ENCODE results near the gene MATN1.

Gene MATN1

DNA sequence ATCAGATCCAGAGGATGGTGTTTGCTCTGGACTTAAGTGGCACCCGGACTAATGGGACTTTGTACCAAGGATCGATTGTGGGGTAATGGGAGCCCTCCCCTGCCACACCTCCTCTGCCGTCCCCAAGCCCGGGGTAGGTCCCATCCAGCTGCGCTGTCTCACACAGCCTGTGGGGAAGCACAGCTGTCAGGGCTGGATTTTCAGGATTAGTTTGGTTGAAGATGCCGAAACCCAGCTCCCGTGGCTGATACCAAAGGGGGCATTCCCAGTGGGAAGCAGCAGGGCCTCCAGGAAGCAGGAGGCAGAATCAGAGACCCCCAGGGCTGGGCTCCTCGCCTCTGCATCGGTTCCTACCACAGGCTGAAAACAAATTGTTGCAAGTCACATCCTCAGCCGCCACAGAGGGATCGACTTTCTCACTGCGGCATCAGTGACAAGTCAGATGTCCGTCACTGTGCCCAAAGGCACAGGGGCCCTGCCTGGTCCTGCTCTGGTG, 59.7 kb downstream of the MATN1 start:
- Histone ChIP-seq H3K79me2 (ENCODE audit: insufficient read depth, low read length) (no peaks in the 10 kb centered on the region), H3K4me3 (ENCODE audit: low read length, poor library complexity, severe bottlenecking) (no peak overlapping the region), H3K9ac (ENCODE audit: low read depth, low read length, poor library complexity, severe bottlenecking) (no peak overlapping the region), H2AFZ (ENCODE audit: low read length) (no peak overlapping the region), H3F3A (ENCODE audit: low read depth) (no peaks in the 10 kb centered on the region), H3K4me1 (ENCODE audit: insufficient read depth, low read length, poor library complexity, severe bottlenecking) (no peaks in the 10 kb centered on the region), H3K4me2 (ENCODE audit: low read depth, low read length, poor library complexity, severe bottlenecking) (no peak overlapping the region), H3K27me3 (ENCODE audit: insufficient read depth, low read length, poor library complexity, severe bottlenecking) (no peaks in the 10 kb centered on the region), H3K9me3 (ENCODE audit: insufficient read depth, low read depth, low read length) (no peaks in the 10 kb centered on the region), H3K9me2 (replicated peaks; ENCODE audit: low read depth, low read length) (no peaks in the 10 kb centered on the region), H4K20me1 (ENCODE audit: insufficient read depth, low read length, poor library complexity, severe bottlenecking) (no peaks in the 10 kb centered on the region), H3K36me3 (ENCODE audit: insufficient read depth, low read length) (no peaks in the 10 kb centered on the region)
- TF ChIP-seq EZH2phosphoT487 (IDR thresholded peaks at IDR 0.05; ENCODE audit: borderline replicate concordance): no peak
- TF ChIP-seq, protein P1, sequence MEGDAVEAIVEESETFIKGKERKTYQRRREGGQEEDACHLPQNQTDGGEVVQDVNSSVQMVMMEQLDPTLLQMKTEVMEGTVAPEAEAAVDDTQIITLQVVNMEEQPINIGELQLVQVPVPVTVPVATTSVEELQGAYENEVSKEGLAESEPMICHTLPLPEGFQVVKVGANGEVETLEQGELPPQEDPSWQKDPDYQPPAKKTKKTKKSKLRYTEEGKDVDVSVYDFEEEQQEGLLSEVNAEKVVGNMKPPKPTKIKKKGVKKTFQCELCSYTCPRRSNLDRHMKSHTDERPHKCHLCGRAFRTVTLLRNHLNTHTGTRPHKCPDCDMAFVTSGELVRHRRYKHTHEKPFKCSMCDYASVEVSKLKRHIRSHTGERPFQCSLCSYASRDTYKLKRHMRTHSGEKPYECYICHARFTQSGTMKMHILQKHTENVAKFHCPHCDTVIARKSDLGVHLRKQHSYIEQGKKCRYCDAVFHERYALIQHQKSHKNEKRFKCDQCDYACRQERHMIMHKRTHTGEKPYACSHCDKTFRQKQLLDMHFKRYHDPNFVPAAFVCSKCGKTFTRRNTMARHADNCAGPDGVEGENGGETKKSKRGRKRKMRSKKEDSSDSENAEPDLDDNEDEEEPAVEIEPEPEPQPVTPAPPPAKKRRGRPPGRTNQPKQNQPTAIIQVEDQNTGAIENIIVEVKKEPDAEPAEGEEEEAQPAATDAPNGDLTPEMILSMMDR (conservative IDR thresholded peaks at IDR 0.05; ENCODE audit: low read length): no peak

DNA sequence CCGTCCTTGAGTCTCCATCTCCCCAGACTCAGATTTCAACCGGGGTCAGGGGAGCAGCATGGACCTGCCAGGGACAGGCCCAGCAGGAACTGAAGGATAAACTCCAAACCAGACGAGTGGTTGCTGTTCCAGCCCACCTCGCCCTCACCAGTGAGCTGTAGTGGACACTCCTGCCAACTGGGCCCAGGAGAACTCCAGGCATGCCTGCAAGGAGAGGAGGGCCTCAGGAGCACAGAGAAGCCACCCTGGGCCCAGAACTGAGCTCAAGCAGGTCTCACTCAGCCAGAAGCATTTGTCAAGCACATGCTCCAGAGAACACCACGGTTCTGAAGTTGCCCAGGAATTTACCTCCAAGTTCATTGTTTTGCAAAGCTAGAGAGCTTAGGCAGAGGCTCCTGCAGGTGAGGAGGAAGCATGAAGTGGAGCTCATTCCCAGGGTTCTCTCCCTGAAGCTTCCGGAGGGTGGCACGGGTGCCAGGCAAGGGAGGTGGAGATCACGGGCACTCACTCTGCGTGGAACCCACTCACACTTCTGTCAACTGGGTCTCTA, 61.0 kb downstream of the MATN1 start:
- no peaks in the 10 kb centered on the region for H3K79me2 ChIP-seq (ENCODE audit: insufficient read depth, low read length)
- H3K9me2 ChIP-seq (replicated peaks; ENCODE audit: low read depth, low read length): no peaks in the 10 kb centered on the region
- no peaks in the 10 kb centered on the region for H3F3A ChIP-seq (ENCODE audit: low read depth)
- H3K36me3 ChIP-seq (ENCODE audit: insufficient read depth, low read length): no peaks in the 10 kb centered on the region
- H2AFZ ChIP-seq (ENCODE audit: low read length): no peak overlapping the region
- no peaks in the 10 kb centered on the region for H3K27me3 ChIP-seq (ENCODE audit: insufficient read depth, low read length, poor library complexity, severe bottlenecking)
- H3K9ac ChIP-seq (ENCODE audit: low read depth, low read length, poor library complexity, severe bottlenecking): no peak overlapping the region
- no peaks in the 10 kb centered on the region for H4K20me1 ChIP-seq (ENCODE audit: insufficient read depth, low read length, poor library complexity, severe bottlenecking)
- H3K9me3 ChIP-seq (ENCODE audit: insufficient read depth, low read depth, low read length): no peaks in the 10 kb centered on the region
- TF ChIP-seq EZH2phosphoT487 (IDR thresholded peaks at IDR 0.05; ENCODE audit: borderline replicate concordance): no peak
- TF ChIP-seq, protein P1 (conservative IDR thresholded peaks at IDR 0.05; ENCODE audit: low read length): no peak
- H3K4me3 ChIP-seq (ENCODE audit: low read length, poor library complexity, severe bottlenecking): no peak overlapping the region
- no peaks in the 10 kb centered on the region for H3K4me1 ChIP-seq (ENCODE audit: insufficient read depth, low read length, poor library complexity, severe bottlenecking)
- H3K4me2 ChIP-seq (ENCODE audit: low read depth, low read length, poor library complexity, severe bottlenecking): no peak overlapping the region

DNA sequence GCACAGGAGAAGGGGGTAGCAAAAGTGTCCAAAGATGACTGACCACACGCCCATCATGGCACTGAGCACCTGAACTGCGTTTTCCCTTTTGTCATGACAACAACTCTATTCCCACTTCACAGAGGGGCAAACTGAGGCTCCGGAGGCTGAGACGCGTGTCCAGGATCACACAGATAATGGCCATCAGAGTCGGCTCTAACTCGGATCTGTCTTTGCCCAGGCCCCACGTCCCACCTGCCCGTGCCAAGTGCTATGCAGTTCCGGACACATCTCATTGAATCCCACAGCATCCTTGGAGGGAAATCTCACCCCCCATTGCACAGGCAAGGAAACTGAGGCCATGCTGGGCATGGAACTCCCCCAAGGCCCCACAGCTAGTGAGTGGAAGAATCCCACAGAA, 62.1 kb downstream of the MATN1 start:
- H3K4me2 ChIP-seq (ENCODE audit: low read depth, low read length, poor library complexity, severe bottlenecking): no peak overlapping the region
- H3K4me1 ChIP-seq (ENCODE audit: insufficient read depth, low read length, poor library complexity, severe bottlenecking): no peaks in the 10 kb centered on the region
- no peak overlapping the region for H3K4me3 ChIP-seq (ENCODE audit: low read length, poor library complexity, severe bottlenecking)
- H3K27me3 ChIP-seq (ENCODE audit: insufficient read depth, low read length, poor library complexity, severe bottlenecking): no peaks in the 10 kb centered on the region
- H3K36me3 ChIP-seq (ENCODE audit: insufficient read depth, low read length): no peaks in the 10 kb centered on the region
- no peaks in the 10 kb centered on the region for H3K79me2 ChIP-seq (ENCODE audit: insufficient read depth, low read length)
- no peak overlapping the region for H2AFZ ChIP-seq (ENCODE audit: low read length)
- no peaks in the 10 kb centered on the region for H3K9me3 ChIP-seq (ENCODE audit: insufficient read depth, low read depth, low read length)
- no peaks in the 10 kb centered on the region for H3K9me2 ChIP-seq (replicated peaks; ENCODE audit: low read depth, low read length)
- H3F3A ChIP-seq (ENCODE audit: low read depth): no peaks in the 10 kb centered on the region
- no peak overlapping the region for H3K9ac ChIP-seq (ENCODE audit: low read depth, low read length, poor library complexity, severe bottlenecking)
- TF ChIP-seq EZH2phosphoT487 (IDR thresholded peaks at IDR 0.05; ENCODE audit: borderline replicate concordance): no peak
- TF ChIP-seq, protein P1 (conservative IDR thresholded peaks at IDR 0.05; ENCODE audit: low read length): no peak
- H4K20me1 ChIP-seq (ENCODE audit: insufficient read depth, low read length, poor library complexity, severe bottlenecking): no peaks in the 10 kb centered on the region

Measured in Loucy (cell line).